Spleen (tissue), 13 donors: Measurements from ENCODE around the gene KSR2. TPM values are rescaled to one million over a fixed set of nuclear protein-coding genes. Genes with fewer than 3 reads are reported as not detected.

Source experiments
- DNase-seq: peaks from one replicate; pipeline ENCODE4 v3.0.0-alpha.2; 2020
- H3K27ac ChIP-seq, 8 donors: fragments of 200-600 bp; sonication (generic) in 7 of 8; 1 replicate in 4 of 8; 2 replicates in 4 of 8; pipeline versions ENCODE4 v1.5.0 to v1.8.0; 2016 to 2021; ENCODE audit warnings: inconsistent platforms in 4 of 8, mild to moderate bottlenecking in 4 of 8, moderate library complexity in 1 of 8
- H3K27me3 ChIP-seq, 7 donors: fragments of 200-600 bp; sonication (generic) in 6 of 7; replicated peaks in 1 of 7; 1 replicate in 4 of 7; 2 replicates in 3 of 7; pipeline versions ENCODE4 v1.5.0 to v1.8.0; 2016 to 2021; ENCODE audit warnings: inconsistent platforms in 3 of 7, mild to moderate bottlenecking in 1 of 7
- H3K36me3 ChIP-seq, 6 donors: fragments of 200-600 bp; sonication (generic) in 5 of 6; 1 replicate in 4 of 6; 2 replicates in 2 of 6; pipeline versions ENCODE4 v1.5.0 to v1.8.0; 2016 to 2021; ENCODE audit warnings: inconsistent platforms in 2 of 6
- H3K4me1 ChIP-seq, 6 donors: fragments of 200-600 bp; sonication (generic) in 5 of 6; 1 replicate in 3 of 6; 2 replicates in 3 of 6; pipeline versions ENCODE4 v1.5.0 to v1.8.0; 2016 to 2021; ENCODE audit warnings: inconsistent platforms in 3 of 6
- H3K4me3 ChIP-seq, 8 donors: fragments of 200-600 bp; sonication (generic) in 7 of 8; 1 replicate in 4 of 8; 2 replicates in 4 of 8; pipeline versions ENCODE4 v1.5.0 to v1.8.0; 2016 to 2021; ENCODE audit warnings: inconsistent platforms in 4 of 8, mild to moderate bottlenecking in 4 of 8, moderate library complexity in 2 of 8
- H3K9me3 ChIP-seq, 8 donors: fragments of 200-600 bp; sonication (generic) in 7 of 8; 1 replicate in 4 of 8; 2 replicates in 4 of 8; pipeline versions ENCODE4 v1.5.0 to v1.8.0; 2016 to 2021; ENCODE audit warnings: inconsistent platforms in 4 of 8
- POLR2A ChIP-seq, 3 donors: fragments of 450-650 bp; IDR thresholded peaks; one replicate each; pipeline ENCODE4 v1.5.1; 2017; ENCODE audit warnings: antibody characterized with exemption in 3 of 3, mild to moderate bottlenecking in 1 of 3
- POLR2AphosphoS5 ChIP-seq, 3 donors: sonication (generic); formaldehyde crosslinking; IDR thresholded peaks; one replicate each; pipeline ENCODE4 v1.5.1; 2017; ENCODE audit warnings: antibody characterized with exemption in 3 of 3
- WGBS, 5 donors: extraction: QIAGEN DNeasy Blood & Tissue Kit in 3 of 5; methylation state at CpG; one replicate each; pipeline versions ENCODE4 v1.1.5 to v1.1.7; 2013 to 2018; 5-methylcytosine and 5-hydroxymethylcytosine counted together
- intact Hi-C: fragments of 100-400 bp; cut with DNase I; formaldehyde crosslinking; loops from one replicate; pipeline ENCODE4 v1.15.0; 2023; ENCODE audit warnings: low total_unique reads
- long read RNA-seq, 2 donors: transcript quantifications; one replicate each; lab custom pipeline, GENCODE V29; 2026
- polyA plus RNA-seq, 3 donors: library from polyadenylated mRNA; stranded (reverse); fragments of 200-250 nt; gene quantifications; one replicate each; pipeline ENCODE4 v1.2.1, GENCODE V29; 2013
- total RNA-seq, 7 donors: library from RNA; depleted of rRNA in 3 of 7; stranded (reverse); fragments of >200 nt in 3 of 7; fragmentation: NEBNext Ultra II Directional in 4 of 7; extraction: Animal tissue kit (Norgen Biotek cat#: 25700) in 4 of 7; gene quantifications; one replicate each; pipeline versions ENCODE4 v1.1.0 to v1.2.1, GENCODE V29; 2016 to 2021
- TF ChIP-seq, protein P1 (sequence below), 11 experiments: fragments of 200-600 bp in 7 of 11; fragments of 450-650 bp in 4 of 11; sonication (generic) in 4 of 11; IDR thresholded peaks in 8 of 11; conservative IDR thresholded peaks in 3 of 11; 1 replicate in 7 of 11; 2 replicates in 4 of 11; pipeline versions ENCODE4 v1.4.0 to v1.8.0; 2016 to 2021; ENCODE audit warnings: antibody characterized with exemption in 11 of 11, inconsistent platforms in 4 of 11, mild to moderate bottlenecking in 1 of 11
- donor health status: healthy with polysubstance abuse.
- donor health status: DM: no; HTN: no; CAD: no; lungs with moderate emphysema.
- donor health status: DM: no; HTN: no; CAD: no.
- donor health status: Bipolar disorder and iron deficiency.
- donor health status: healthy.
- donor health status: DM: no; HTN: no; CAD: no.
- donor health status: DM: yes; HTN: yes; CAD: no.

The KSR2 gene
- total RNA-seq (under 1 TPM in 3 of 7 donors, not detected in 4; 0.03 to 0.09 (median 0.07) TPM), polyA plus RNA-seq (under 1 TPM; under 0.01 to 0.02 (median under 0.01) TPM)
- long read RNA-seq, donor 1: 0 reads
- long read RNA-seq, donor 2: 0 reads

DNA sequence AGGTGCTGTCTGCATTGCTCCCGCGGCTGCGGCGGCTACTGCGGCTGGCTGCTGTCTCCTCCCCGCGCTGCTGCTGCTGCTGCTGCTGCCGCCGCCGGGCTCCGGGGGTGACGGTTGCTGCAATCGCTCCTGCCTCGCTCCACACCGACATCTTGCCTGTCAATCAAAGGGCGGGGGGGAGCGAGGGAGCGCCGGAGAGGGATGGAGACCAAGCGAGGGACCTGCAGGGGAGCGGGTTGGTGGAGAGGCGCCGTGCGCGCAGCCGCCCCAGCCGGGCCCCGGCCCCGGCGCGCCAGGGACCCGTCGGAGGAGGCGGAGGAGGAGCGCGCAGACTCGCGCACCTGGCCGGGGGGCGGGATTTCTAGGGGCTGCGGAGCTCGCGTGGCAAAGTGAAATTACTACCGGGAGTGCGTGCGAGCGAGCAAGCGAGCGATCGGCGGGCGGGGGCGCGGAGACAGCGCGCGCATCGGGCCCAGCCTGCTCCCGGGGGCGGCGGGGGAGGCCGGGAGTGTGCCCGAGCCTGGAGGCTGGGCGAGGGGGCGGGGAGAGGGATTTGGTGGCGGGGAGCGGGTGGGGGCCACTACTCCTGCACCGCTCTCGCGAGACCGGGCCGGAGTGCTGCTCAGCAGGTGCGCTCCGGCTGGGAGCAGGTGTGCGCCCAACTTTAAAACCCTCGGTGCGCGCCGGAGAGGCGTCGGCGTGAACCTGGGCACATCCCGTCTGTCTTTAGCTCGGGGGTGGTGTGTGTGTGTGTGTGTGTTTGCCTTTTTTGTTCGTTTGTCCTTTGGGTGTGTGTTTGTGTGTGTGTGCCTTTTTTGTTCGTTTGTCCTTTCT, at the start of gene KSR2:
KSR2 (minus strand) TSS at position 165 of the 834 bp plus-strand sequence. CDS start 735 bp downstream, outside the sequence.
- peak within 1 kb of the TSS; percentile 13 to 69 (median 37) for H3K4me3 ChIP-seq
- no peak for DNase-seq
- peaks cover 0 to 66% (median 38%) of the 10 kb centered on the region in 7 donors for H3K27me3 ChIP-seq
- H3K36me3 ChIP-seq: no peaks in the 10 kb centered on the region
- peaks cover 0 to 29% (median 21%) of the 10 kb centered on the region in 8 donors for H3K9me3 ChIP-seq
- intact Hi-C loops: no loop called here
- no peak within 1 kb of the TSS for H3K27ac ChIP-seq
- WGBS, 5 donors: 1 to 3% (median 1%) methylated on average over 36 to 86 of the region's 86 CpGs
- peaks cover 0 to 15% (median 9%) of the 10 kb centered on the region in 6 donors for H3K4me1 ChIP-seq
- TF ChIP-seq, protein P1, sequence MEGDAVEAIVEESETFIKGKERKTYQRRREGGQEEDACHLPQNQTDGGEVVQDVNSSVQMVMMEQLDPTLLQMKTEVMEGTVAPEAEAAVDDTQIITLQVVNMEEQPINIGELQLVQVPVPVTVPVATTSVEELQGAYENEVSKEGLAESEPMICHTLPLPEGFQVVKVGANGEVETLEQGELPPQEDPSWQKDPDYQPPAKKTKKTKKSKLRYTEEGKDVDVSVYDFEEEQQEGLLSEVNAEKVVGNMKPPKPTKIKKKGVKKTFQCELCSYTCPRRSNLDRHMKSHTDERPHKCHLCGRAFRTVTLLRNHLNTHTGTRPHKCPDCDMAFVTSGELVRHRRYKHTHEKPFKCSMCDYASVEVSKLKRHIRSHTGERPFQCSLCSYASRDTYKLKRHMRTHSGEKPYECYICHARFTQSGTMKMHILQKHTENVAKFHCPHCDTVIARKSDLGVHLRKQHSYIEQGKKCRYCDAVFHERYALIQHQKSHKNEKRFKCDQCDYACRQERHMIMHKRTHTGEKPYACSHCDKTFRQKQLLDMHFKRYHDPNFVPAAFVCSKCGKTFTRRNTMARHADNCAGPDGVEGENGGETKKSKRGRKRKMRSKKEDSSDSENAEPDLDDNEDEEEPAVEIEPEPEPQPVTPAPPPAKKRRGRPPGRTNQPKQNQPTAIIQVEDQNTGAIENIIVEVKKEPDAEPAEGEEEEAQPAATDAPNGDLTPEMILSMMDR (IDR thresholded peaks at IDR 0.05 in 8 of 11, conservative IDR thresholded peaks at IDR 0.05 in 3 of 11): no peak
- TF ChIP-seq POLR2A (IDR thresholded peaks at IDR 0.05): no peak
- TF ChIP-seq POLR2AphosphoS5 (IDR thresholded peaks at IDR 0.05): no peak

DNA sequence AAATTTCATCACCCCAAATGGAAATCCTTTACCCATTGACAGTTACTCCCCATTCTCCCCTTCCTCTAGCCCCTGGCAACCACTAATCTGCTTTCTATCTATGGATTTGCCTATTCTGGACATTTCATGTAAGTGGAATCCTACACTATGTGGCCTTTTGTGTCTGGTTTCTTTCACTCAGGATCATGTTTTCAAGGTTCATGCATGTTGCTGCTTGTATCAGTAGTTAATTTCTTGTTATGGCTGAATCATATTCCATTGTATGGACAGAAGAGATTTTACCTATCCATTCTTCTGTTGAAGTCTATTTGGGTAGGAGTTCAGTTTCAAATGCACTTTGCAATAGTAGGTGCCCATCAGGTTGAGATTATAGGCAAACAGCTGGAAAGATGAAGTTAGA, 49.1 kb upstream of the KSR2 start:
- peaks cover 0 to 47% (median 23%) of the 10 kb centered on the region in 6 donors for H3K36me3 ChIP-seq
- no peak overlapping the region for H3K27ac ChIP-seq
- H3K4me1 ChIP-seq: peaks cover 0 to 30% (median 21%) of the 10 kb centered on the region in 6 donors
- H3K27me3 ChIP-seq: no peaks in the 10 kb centered on the region
- TF ChIP-seq POLR2A (IDR thresholded peaks at IDR 0.05): no peak
- TF ChIP-seq, protein P1 (IDR thresholded peaks at IDR 0.05 in 8 of 11, conservative IDR thresholded peaks at IDR 0.05 in 3 of 11): no peak
- intact Hi-C loops: no loop called here
- H3K4me3 ChIP-seq: peak overlapping the region in 1 of 8 donors; percentile 99
- no peak for DNase-seq
- no peaks in the 10 kb centered on the region for H3K9me3 ChIP-seq

DNA sequence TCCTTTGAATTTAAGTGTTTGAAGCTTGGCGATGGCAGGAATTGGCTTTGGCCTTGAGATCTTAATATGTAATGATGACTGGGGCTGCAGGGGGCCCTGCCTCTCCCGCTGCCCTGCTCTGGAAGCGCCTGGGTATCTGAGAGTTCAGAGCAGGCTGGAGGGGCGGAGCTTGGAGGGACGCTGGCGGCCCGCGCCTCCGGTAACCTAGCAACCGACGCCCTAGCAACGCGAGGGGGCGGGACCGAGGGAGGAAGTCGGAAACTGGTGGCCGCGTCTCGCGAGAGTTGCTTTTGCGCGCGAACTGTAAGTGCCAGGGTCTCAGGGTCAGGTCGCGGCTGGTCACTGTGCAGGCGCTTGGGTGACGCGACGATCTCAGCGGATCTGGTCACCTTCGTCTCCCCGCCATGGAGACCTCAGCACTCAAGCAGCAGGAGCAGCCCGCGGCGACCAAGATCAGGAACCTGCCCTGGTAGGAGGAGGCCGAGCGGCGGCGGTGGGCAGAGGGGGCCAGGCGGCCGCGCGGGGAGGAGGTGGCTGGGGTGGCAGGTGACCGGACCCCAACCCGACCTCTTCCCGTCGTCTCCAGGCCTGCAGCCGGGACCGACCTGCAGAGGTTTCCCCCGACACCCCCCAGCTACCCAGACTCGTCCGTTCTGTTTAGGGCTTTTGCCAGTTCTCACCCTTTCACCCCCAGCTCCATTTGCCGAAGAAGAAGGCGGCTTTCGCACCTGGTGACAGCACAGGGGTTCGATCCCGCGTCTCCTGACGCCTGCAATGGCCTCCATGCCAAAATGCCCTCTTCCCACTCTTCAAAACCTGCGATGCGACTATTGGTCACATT, 47.9 kb upstream of the KSR2 start, which contains the start of gene RFC5:
RFC5 (plus strand) TSS at position 280 of the 841 bp plus-strand sequence; CDS start at position 405, 125 bp downstream.
- Histone ChIP-seq H3K4me1 (peaks cover 0 to 30% (median 21%) of the 10 kb centered on the region in 6 donors), H3K9me3 (no peaks in the 10 kb centered on the region), H3K4me3 (peak within 1 kb of the TSS; percentile 75 to 99 (median 92)), H3K27ac (peak within 1 kb of the TSS in 7 of 8 donors; percentile 35 to 83 (median 67)), H3K36me3 (peaks cover 0 to 34% (median 16%) of the 10 kb centered on the region in 6 donors), H3K27me3 (no peaks in the 10 kb centered on the region)
- TF ChIP-seq POLR2AphosphoS5 (IDR thresholded peaks at IDR 0.05): peak; percentile 71 to 87 (median 82)
- TF ChIP-seq POLR2A (IDR thresholded peaks at IDR 0.05): no peak
- TF ChIP-seq, protein P1 (IDR thresholded peaks at IDR 0.05 in 8 of 11, conservative IDR thresholded peaks at IDR 0.05 in 3 of 11): peak in 4 of 11 experiments; percentile 24 to 37 (median 28)
- 0% methylated on average over 33 to 61 of the region's 61 CpGs for WGBS, 5 donors
- intact Hi-C loops: no loop called here
- peak; percentile 99 for DNase-seq
